WTC11 (cell line): Measurements from ENCODE around the gene PLA2G2E. TPM values are rescaled to one million over a fixed set of nuclear protein-coding genes. Genes with fewer than 3 reads are reported as not detected.

Experiments used
- ATAC-seq: fragments of 200-7000 bp; cut with Tn5 transposase; 2 replicates; pipeline ENCODE4 v1.10.0; 2021; ENCODE audit warnings: mild to moderate bottlenecking, moderate library complexity
- CTCF ChIA-PET: fragments of 300-600 bp; sonication (Branson Sonifier 250); formaldehyde crosslinking; loops from one replicate; lab custom pipeline; 2021; ENCODE audit warnings: antibody characterized with exemption; lab: Charles Lee
- POLR2A ChIA-PET: fragments of 350-600 bp; sonication (Branson Sonifier 250); formaldehyde crosslinking; loops from one replicate; lab custom pipeline; 2021; ENCODE audit warnings: antibody characterized with exemption; lab: Charles Lee
- DNase-seq: peaks from one replicate; pipeline ENCODE4 v3.0.0; 2021; ENCODE audit warnings: low spot score
- H3K27ac Mint-ChIP-seq: 2 replicates; pipeline ENCODE4 v1.8.0; 2021; ENCODE audit warnings: mixed read lengths
- H3K27me3 Mint-ChIP-seq: 2 replicates; pipeline ENCODE4 v1.8.0; 2021; ENCODE audit warnings: low read depth, mild to moderate bottlenecking, moderate library complexity, mixed read lengths
- H3K36me3 Mint-ChIP-seq: 2 replicates; pipeline ENCODE4 v1.8.0; 2021; ENCODE audit warnings: mixed read lengths
- H3K4me1 Mint-ChIP-seq: 2 replicates; pipeline ENCODE4 v1.8.0; 2022; ENCODE audit warnings: mixed read lengths
- H3K4me3 Mint-ChIP-seq: 2 replicates; pipeline ENCODE4 v1.8.0; 2021; ENCODE audit warnings: mild to moderate bottlenecking, moderate library complexity, mixed read lengths
- H3K9me3 Mint-ChIP-seq: 2 replicates; pipeline ENCODE4 v1.8.0; 2021; ENCODE audit warnings: mixed read lengths
- AR ChIP-seq: fragments of 250-450 bp; sonication (Bioruptor Pico); IDR thresholded peaks from 2 replicates; pipeline ENCODE4 v1.9.0; 2021; ENCODE audit warnings: mild to moderate bottlenecking
- ATF1 ChIP-seq: sonication (generic); formaldehyde crosslinking; IDR thresholded peaks from 2 replicates; pipeline ENCODE4 v1.8.1; 2023; ENCODE audit warnings: mild to moderate bottlenecking, moderate library complexity, missing genetic modification reagents
- E2F4 ChIP-seq: sonication (generic); formaldehyde crosslinking; IDR thresholded peaks from 2 replicates; pipeline ENCODE4 v1.8.1; 2022; ENCODE audit warnings: low read depth, mild to moderate bottlenecking, moderate library complexity, missing genetic modification reagents, borderline replicate concordance
- FOXK1 ChIP-seq: sonication (generic); formaldehyde crosslinking; IDR thresholded peaks from 2 replicates; pipeline ENCODE4 v1.8.0; 2022; ENCODE audit warnings: mild to moderate bottlenecking, moderate library complexity, missing genetic modification reagents
- GABPB1 ChIP-seq: sonication (generic); formaldehyde crosslinking; IDR thresholded peaks from 2 replicates; pipeline ENCODE4 v1.8.1; 2023; ENCODE audit warnings: mild to moderate bottlenecking, missing genetic modification reagents
- ZNF138 ChIP-seq: sonication (generic); formaldehyde crosslinking; conservative IDR thresholded peaks from 2 replicates; pipeline ENCODE4 v1.8.1; 2022; ENCODE audit warnings: mild to moderate bottlenecking, moderate library complexity, missing genetic modification reagents
- ZNF263 ChIP-seq: sonication (generic); formaldehyde crosslinking; IDR thresholded peaks from 2 replicates; pipeline ENCODE4 v1.8.1; 2022; ENCODE audit warnings: low read depth, mild to moderate bottlenecking, moderate library complexity, missing genetic modification reagents
- total RNA-seq: library from RNA; stranded (reverse); gene quantifications from 3 replicates; pipeline ENCODE4 v1.2.3, GENCODE V29; 2021
- TF ChIP-seq, protein P1 (sequence below): sonication (generic); formaldehyde crosslinking; IDR thresholded peaks from 2 replicates; pipeline ENCODE4 v1.8.1; 2023; ENCODE audit warnings: mild to moderate bottlenecking, missing genetic modification reagents, borderline replicate concordance
- TF ChIP-seq, protein P2 (sequence below): sonication (generic); formaldehyde crosslinking; IDR thresholded peaks from 2 replicates; pipeline ENCODE4 v1.8.0; 2022; ENCODE audit warnings: mild to moderate bottlenecking, missing genetic modification reagents
- TF ChIP-seq, protein P3 (sequence below): sonication (generic); formaldehyde crosslinking; IDR thresholded peaks from 2 replicates; pipeline ENCODE4 v1.8.0; 2022; ENCODE audit warnings: mild to moderate bottlenecking, missing genetic modification reagents
- TF ChIP-seq, protein P4 (sequence below): fragments of 250-450 bp; sonication (Bioruptor Pico); conservative IDR thresholded peaks from 2 replicates; pipeline ENCODE4 v1.9.0; 2021; ENCODE audit warnings: mild to moderate bottlenecking
- TF ChIP-seq, protein P5 (sequence below): sonication (generic); formaldehyde crosslinking; IDR thresholded peaks from 2 replicates; pipeline ENCODE4 v1.8.0; 2022; ENCODE audit warnings: mild to moderate bottlenecking, missing genetic modification reagents
- TF ChIP-seq, protein P6 (sequence below): sonication (generic); formaldehyde crosslinking; IDR thresholded peaks from 2 replicates; pipeline ENCODE4 v1.8.1; 2022; ENCODE audit warnings: mild to moderate bottlenecking, moderate library complexity, missing genetic modification reagents
- TF ChIP-seq, protein P7 (sequence below): sonication (generic); formaldehyde crosslinking; IDR thresholded peaks from 2 replicates; pipeline ENCODE4 v1.8.1; 2022; ENCODE audit warnings: low read depth, missing genetic modification reagents, borderline replicate concordance

Gene PLA2G2E
- total RNA-seq, 1 experiment from 2014 or later, result not detected

- peak; percentile 60; the same call in 1 of the 2 replicates for TF ChIP-seq GABPB1 (CRISPR knock-in tag)
- TF ChIP-seq ATF1 (CRISPR knock-in tag), result no peak
- Mint-ChIP-seq H3K27ac (no peak overlapping the region), H3K4me3 (no peak overlapping the region), H3K27me3 (no peaks in the 10 kb centered on the region; the same call in 1 of the 2 replicates), H3K9me3 (peaks cover 7% of the 10 kb centered on the region; the same call in 1 of the 2 replicates), H3K36me3 (no peaks in the 10 kb centered on the region), H3K4me1 (peaks cover 9% of the 10 kb centered on the region; the same call in 1 of the 2 replicates)
- ChIA-PET POLR2A (no interaction called here), CTCF (interaction anchor here (0.7 to 5.5 kb wide), 11 partner anchors 36 to 538 kb away, joined by 3 to 52 read pairs (median 3); no protein-coding TSS in a partner anchor)
- DNase-seq (no peak), ATAC-seq (no peak)
These were observed 2.1 kb downstream of the PLA2G2E start for GRCh38 chr1:19921310-19921709.

DNA sequence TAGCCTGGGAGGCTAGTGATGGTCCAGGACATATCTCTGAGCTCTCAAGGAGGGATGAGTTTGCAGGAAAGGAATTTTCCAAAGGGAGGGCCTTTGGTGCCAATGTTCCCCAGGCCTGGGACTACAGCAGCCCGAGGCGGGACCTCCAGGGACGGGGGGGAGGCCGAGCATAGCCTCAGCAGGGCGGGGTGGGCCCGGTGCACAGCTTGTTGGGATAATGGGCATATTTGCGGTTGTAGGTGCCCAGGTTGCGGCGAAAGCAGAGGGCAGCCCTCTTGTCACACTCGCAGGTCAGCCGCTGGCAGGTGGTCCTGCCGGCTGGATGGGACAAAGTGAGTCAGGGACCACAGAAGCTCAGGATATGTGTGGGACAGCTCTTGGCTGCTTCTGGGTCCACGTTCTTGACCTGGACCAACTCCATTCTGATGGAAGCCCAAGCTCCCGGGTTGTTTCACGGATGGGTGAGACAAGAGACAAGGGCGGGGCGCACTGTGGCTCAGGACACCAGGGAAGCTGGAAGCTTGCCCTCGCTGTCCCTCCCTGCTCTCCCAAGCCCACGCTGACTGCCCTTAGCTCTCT is 3.2 kb downstream of the PLA2G2E start:
- CTCF ChIA-PET, result interaction anchor here (0.9 to 5.5 kb wide), 5 partner anchors 55 to 293 kb away, joined by 3 to 52 read pairs (median 4); no protein-coding TSS in a partner anchor
- DNase-seq (no peak), ATAC-seq (no peak)
- Mint-ChIP-seq H3K27ac (no peak overlapping the region), H3K9me3 (no peaks in the 10 kb centered on the region), H3K36me3 (no peaks in the 10 kb centered on the region), H3K4me1 (peaks cover 9% of the 10 kb centered on the region; the same call in 1 of the 2 replicates), H3K27me3 (no peaks in the 10 kb centered on the region; the same call in 1 of the 2 replicates), H3K4me3 (no peak overlapping the region)
- POLR2A ChIA-PET, result no interaction called here
- no peak for TF ChIP-seq FOXK1 (CRISPR knock-in tag)
- no peak for TF ChIP-seq E2F4 (CRISPR knock-in tag)
- TF ChIP-seq ZNF138 (CRISPR knock-in tag), result no peak
- TF ChIP-seq, protein P1, sequence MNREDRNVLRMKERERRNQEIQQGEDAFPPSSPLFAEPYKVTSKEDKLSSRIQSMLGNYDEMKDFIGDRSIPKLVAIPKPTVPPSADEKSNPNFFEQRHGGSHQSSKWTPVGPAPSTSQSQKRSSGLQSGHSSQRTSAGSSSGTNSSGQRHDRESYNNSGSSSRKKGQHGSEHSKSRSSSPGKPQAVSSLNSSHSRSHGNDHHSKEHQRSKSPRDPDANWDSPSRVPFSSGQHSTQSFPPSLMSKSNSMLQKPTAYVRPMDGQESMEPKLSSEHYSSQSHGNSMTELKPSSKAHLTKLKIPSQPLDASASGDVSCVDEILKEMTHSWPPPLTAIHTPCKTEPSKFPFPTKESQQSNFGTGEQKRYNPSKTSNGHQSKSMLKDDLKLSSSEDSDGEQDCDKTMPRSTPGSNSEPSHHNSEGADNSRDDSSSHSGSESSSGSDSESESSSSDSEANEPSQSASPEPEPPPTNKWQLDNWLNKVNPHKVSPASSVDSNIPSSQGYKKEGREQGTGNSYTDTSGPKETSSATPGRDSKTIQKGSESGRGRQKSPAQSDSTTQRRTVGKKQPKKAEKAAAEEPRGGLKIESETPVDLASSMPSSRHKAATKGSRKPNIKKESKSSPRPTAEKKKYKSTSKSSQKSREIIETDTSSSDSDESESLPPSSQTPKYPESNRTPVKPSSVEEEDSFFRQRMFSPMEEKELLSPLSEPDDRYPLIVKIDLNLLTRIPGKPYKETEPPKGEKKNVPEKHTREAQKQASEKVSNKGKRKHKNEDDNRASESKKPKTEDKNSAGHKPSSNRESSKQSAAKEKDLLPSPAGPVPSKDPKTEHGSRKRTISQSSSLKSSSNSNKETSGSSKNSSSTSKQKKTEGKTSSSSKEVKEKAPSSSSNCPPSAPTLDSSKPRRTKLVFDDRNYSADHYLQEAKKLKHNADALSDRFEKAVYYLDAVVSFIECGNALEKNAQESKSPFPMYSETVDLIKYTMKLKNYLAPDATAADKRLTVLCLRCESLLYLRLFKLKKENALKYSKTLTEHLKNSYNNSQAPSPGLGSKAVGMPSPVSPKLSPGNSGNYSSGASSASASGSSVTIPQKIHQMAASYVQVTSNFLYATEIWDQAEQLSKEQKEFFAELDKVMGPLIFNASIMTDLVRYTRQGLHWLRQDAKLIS, result no peak
- TF ChIP-seq, protein P2, sequence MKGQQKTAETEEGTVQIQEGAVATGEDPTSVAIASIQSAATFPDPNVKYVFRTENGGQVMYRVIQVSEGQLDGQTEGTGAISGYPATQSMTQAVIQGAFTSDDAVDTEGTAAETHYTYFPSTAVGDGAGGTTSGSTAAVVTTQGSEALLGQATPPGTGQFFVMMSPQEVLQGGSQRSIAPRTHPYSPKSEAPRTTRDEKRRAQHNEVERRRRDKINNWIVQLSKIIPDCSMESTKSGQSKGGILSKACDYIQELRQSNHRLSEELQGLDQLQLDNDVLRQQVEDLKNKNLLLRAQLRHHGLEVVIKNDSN, result no peak
- TF ChIP-seq, protein P3, sequence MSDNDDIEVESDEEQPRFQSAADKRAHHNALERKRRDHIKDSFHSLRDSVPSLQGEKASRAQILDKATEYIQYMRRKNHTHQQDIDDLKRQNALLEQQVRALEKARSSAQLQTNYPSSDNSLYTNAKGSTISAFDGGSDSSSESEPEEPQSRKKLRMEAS (CRISPR knock-in tag), result no peak
- TF ChIP-seq ZNF263 (CRISPR knock-in tag), result no peak
- TF ChIP-seq, protein P4, sequence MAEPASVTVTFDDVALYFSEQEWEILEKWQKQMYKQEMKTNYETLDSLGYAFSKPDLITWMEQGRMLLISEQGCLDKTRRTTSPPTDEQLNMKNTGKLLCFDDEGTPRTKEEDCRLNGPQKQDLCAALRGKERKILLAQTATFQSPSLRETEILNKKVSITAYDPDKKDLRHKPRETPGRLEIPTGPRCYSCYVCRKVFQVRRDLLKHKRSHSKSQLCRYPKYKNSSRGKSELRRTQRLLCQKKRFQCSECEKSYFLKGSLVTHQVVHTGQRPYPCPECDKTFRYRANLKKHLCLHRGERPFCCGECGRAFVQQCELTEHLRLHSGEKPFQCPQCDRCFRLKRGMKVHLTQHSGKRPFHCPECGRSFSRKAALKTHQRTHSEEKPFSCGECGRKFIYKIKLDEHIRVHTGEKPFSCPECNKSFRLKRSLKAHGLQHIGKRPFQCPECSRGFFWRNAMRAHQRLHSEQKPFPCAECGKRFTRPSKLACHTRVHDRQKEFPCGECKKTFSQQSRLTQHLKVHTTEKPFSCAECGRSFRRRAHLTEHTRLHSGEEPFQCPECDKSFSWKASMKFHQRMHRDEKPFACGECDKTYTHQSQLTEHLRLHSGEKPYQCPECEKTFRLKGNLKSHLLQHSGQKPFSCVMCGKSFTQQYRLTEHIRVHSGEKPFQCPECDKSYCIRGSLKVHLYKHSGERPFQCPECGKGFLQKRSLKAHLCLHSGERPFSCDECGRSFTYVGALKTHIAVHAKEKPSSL (CRISPR knock-in tag), result no peak
- TF ChIP-seq, protein P5, sequence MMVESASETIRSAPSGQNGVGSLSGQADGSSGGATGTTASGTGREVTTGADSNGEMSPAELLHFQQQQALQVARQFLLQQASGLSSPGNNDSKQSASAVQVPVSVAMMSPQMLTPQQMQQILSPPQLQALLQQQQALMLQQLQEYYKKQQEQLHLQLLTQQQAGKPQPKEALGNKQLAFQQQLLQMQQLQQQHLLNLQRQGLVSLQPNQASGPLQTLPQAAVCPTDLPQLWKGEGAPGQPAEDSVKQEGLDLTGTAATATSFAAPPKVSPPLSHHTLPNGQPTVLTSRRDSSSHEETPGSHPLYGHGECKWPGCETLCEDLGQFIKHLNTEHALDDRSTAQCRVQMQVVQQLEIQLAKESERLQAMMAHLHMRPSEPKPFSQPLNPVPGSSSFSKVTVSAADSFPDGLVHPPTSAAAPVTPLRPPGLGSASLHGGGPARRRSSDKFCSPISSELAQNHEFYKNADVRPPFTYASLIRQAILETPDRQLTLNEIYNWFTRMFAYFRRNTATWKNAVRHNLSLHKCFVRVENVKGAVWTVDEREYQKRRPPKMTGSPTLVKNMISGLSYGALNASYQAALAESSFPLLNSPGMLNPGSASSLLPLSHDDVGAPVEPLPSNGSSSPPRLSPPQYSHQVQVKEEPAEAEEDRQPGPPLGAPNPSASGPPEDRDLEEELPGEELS (CRISPR knock-in tag), result no peak
- TF ChIP-seq, protein P6, sequence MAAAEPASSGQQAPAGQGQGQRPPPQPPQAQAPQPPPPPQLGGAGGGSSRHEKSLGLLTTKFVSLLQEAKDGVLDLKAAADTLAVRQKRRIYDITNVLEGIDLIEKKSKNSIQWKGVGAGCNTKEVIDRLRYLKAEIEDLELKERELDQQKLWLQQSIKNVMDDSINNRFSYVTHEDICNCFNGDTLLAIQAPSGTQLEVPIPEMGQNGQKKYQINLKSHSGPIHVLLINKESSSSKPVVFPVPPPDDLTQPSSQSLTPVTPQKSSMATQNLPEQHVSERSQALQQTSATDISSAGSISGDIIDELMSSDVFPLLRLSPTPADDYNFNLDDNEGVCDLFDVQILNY (CRISPR knock-in tag), result no peak
- TF ChIP-seq, protein P7, sequence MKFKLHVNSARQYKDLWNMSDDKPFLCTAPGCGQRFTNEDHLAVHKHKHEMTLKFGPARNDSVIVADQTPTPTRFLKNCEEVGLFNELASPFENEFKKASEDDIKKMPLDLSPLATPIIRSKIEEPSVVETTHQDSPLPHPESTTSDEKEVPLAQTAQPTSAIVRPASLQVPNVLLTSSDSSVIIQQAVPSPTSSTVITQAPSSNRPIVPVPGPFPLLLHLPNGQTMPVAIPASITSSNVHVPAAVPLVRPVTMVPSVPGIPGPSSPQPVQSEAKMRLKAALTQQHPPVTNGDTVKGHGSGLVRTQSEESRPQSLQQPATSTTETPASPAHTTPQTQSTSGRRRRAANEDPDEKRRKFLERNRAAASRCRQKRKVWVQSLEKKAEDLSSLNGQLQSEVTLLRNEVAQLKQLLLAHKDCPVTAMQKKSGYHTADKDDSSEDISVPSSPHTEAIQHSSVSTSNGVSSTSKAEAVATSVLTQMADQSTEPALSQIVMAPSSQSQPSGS (CRISPR knock-in tag), result no peak
- no peak for TF ChIP-seq AR (CRISPR knock-in tag)
